OCI-LY1 (cell line): Measurements from ENCODE around the gene CEMIP.

Experiments
- H2AFZ ChIP-seq: fragments of 200-600 bp; sonication (generic), shearing (Covaris generic); 2 replicates; pipeline ENCODE4 v1.6.0; 2014; ENCODE audit warnings: antibody characterized with exemption, mild to moderate bottlenecking, low read length
- H3F3A ChIP-seq: fragments of 200-600 bp; sonication (generic), shearing (Covaris generic); 2 replicates; pipeline ENCODE4 v1.6.0; 2014; ENCODE audit warnings: mild to moderate bottlenecking, antibody characterized with exemption, low read length, moderate library complexity; ENCODE audit not compliant: insufficient read depth
- H3K27ac ChIP-seq: fragments of 200-600 bp; sonication (generic); 2 replicates; pipeline ENCODE4 v1.5.1; 2014; ENCODE audit warnings: low read length, mixed run types, mild to moderate bottlenecking, low read depth; ENCODE audit not compliant: poor library complexity, severe bottlenecking
- H3K27me3 ChIP-seq: fragments of 200-600 bp; sonication (generic); 2 replicates; pipeline ENCODE4 v1.6.0; 2014; ENCODE audit warnings: antibody characterized with exemption, mild to moderate bottlenecking, low read length, moderate library complexity; ENCODE audit not compliant: insufficient read depth
- H3K36me3 ChIP-seq: fragments of 200-600 bp; sonication (generic); 2 replicates; pipeline ENCODE4 v1.6.1; 2014; ENCODE audit warnings: mild to moderate bottlenecking, antibody characterized with exemption, low read length, moderate library complexity, mixed read lengths; ENCODE audit not compliant: insufficient read depth
- H3K4me1 ChIP-seq: fragments of 200-600 bp; sonication (generic); 2 replicates; pipeline ENCODE4 v1.5.1; 2014; ENCODE audit warnings: mild to moderate bottlenecking, low read length, moderate library complexity; ENCODE audit not compliant: insufficient read depth, severe bottlenecking
- H3K4me2 ChIP-seq: fragments of 200-600 bp; sonication (generic), shearing (Covaris generic); 2 replicates; pipeline ENCODE4 v1.6.1; 2014; ENCODE audit warnings: low read length
- H3K4me3 ChIP-seq: fragments of 200-600 bp; sonication (generic); 2 replicates; pipeline ENCODE4 v1.5.1; 2014; ENCODE audit warnings: low read length, low read depth, mild to moderate bottlenecking, mixed read lengths; ENCODE audit not compliant: poor library complexity, severe bottlenecking
- H3K79me2 ChIP-seq: fragments of 200-600 bp; shearing (Covaris generic); 2 replicates; pipeline ENCODE4 v1.6.1; 2016; ENCODE audit warnings: mixed run types, low read length, mixed read lengths; ENCODE audit not compliant: insufficient read depth
- H3K9ac ChIP-seq: fragments of 200-600 bp; sonication (generic), shearing (Covaris generic); 2 replicates; pipeline ENCODE4 v1.6.1; 2014; ENCODE audit warnings: mild to moderate bottlenecking, low read length, mixed read lengths
- H3K9me2 ChIP-seq: fragments of 200-600 bp; sonication (generic), shearing (Covaris generic); 2 replicates; pipeline ENCODE4 v1.6.1; 2014; ENCODE audit warnings: low read depth, mild to moderate bottlenecking, low read length, mixed read lengths
- H3K9me3 ChIP-seq: fragments of 200-600 bp; shearing (Covaris generic); 2 replicates; pipeline ENCODE4 v1.6.1; 2014; ENCODE audit warnings: low read length, mixed read lengths
- H4K20me1 ChIP-seq: fragments of 200-600 bp; sonication (generic), shearing (Covaris generic); 2 replicates; pipeline ENCODE4 v1.6.0; 2016; ENCODE audit warnings: mild to moderate bottlenecking, low read length; ENCODE audit not compliant: insufficient read depth
- EZH2 ChIP-seq: fragments of 200-600 bp; sonication (generic), shearing (Covaris generic); IDR thresholded peaks from 2 replicates; pipeline ENCODE4 v1.8.0; 2017; ENCODE audit warnings: borderline replicate concordance, mixed run types, mild to moderate bottlenecking, antibody characterized with exemption, low read length, moderate library complexity, mixed read lengths
- TF ChIP-seq, protein P1 (sequence below): fragments of 200-600 bp; sonication (generic), shearing (Covaris generic); IDR thresholded peaks from 2 replicates; pipeline ENCODE4 v1.5.1; 2017; ENCODE audit warnings: mild to moderate bottlenecking, antibody characterized with exemption, low read length, moderate library complexity, mixed read lengths

CEMIP gene

DNA sequence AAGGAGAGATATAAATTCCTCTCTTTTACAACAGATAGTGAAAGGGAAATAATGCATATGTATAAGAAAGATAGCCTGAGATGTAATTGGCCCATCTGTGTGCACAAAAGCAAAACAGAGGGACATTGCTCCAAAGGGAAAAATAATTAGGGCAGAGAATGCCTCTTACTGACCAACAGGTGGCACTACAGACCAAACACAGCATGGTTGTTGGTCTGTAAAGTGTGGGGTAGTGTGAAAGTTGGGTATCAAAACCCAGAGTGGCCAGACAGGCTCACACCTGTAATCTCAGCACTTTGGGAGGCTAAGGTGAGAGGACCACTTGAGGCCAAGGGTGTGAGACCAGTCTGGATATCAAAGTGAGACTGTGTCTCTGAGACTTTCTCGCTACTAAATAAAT is 217.1 kb downstream of the CEMIP start:
- peaks cover 14% of the 10 kb centered on the region for H3K4me1 ChIP-seq
- no peaks in the 10 kb centered on the region for H3K27me3 ChIP-seq
- 0 out of 2 replicates have a peak, but pooled peaks cover 3% of the 10 kb centered on the region for H3F3A ChIP-seq
- H3K36me3 ChIP-seq, result no peaks in the 10 kb centered on the region
- H3K79me2 ChIP-seq, result no peaks in the 10 kb centered on the region
- no peak overlapping the region for H2AFZ ChIP-seq
- H3K4me2 ChIP-seq, result no peak overlapping the region
- no peak overlapping the region for H3K27ac ChIP-seq
- no peak overlapping the region for H3K9ac ChIP-seq
- no peaks in the 10 kb centered on the region for H3K9me2 ChIP-seq
- no peak for TF ChIP-seq EZH2
- TF ChIP-seq, protein P1, sequence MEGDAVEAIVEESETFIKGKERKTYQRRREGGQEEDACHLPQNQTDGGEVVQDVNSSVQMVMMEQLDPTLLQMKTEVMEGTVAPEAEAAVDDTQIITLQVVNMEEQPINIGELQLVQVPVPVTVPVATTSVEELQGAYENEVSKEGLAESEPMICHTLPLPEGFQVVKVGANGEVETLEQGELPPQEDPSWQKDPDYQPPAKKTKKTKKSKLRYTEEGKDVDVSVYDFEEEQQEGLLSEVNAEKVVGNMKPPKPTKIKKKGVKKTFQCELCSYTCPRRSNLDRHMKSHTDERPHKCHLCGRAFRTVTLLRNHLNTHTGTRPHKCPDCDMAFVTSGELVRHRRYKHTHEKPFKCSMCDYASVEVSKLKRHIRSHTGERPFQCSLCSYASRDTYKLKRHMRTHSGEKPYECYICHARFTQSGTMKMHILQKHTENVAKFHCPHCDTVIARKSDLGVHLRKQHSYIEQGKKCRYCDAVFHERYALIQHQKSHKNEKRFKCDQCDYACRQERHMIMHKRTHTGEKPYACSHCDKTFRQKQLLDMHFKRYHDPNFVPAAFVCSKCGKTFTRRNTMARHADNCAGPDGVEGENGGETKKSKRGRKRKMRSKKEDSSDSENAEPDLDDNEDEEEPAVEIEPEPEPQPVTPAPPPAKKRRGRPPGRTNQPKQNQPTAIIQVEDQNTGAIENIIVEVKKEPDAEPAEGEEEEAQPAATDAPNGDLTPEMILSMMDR, result peak; percentile 52; the same call in 1 of the 2 replicates
- H4K20me1 ChIP-seq, result no peaks in the 10 kb centered on the region
- no peaks in the 10 kb centered on the region for H3K9me3 ChIP-seq
- no peak overlapping the region for H3K4me3 ChIP-seq

DNA sequence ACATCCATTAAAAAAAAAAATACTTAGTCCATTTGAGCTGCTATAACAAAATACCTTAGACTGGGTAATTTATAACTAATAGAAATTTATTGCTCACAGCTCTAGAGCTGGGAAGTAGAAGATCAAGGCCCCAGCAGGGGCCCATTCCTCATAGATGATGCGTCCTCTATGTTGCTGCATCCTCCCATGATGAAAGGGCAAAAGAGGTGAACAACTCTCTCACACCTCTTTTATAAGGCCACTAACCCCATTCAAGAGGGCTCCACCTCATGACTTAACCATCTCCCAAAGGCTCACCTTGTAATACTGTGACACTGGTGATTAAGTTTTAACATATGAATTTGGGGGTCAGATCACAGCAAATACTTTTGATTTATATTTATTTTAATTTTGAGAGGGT is 218.5 kb downstream of the CEMIP start:
- H2AFZ ChIP-seq, result no peak overlapping the region
- peaks cover 4% of the 10 kb centered on the region for H3K36me3 ChIP-seq
- TF ChIP-seq, protein P1, result no peak
- TF ChIP-seq EZH2, result no peak
- no peak overlapping the region for H3K4me3 ChIP-seq
- H4K20me1 ChIP-seq, result no peaks in the 10 kb centered on the region
- H3K27me3 ChIP-seq, result no peaks in the 10 kb centered on the region
- H3K9me2 ChIP-seq, result no peaks in the 10 kb centered on the region
- H3K4me1 ChIP-seq, result peaks cover 20% of the 10 kb centered on the region
- H3F3A ChIP-seq, result 0 out of 2 replicates have a peak, but pooled peaks cover 3% of the 10 kb centered on the region
- no peaks in the 10 kb centered on the region for H3K79me2 ChIP-seq
- no peak overlapping the region for H3K27ac ChIP-seq
- no peak overlapping the region for H3K4me2 ChIP-seq
- H3K9ac ChIP-seq, result no peak overlapping the region
- H3K9me3 ChIP-seq, result no peaks in the 10 kb centered on the region

DNA sequence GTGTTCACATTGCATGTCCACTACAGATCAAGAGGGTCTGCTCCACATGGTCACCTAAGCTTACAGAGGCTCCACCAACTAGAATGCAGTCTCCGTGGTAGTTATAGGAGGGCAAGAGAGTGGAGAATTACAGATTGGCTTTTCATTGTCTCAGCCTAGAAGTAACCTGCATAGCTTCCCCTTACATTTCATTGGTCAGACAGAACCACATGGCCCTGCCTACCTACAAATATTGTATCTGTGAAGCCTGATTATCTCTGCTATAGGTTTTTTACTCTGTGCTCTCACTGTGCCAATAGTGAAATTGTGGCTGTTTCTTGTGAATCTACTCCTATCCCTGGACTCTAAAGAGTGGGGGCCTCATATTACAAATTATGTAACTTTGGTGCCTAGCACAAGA is 219.1 kb downstream of the CEMIP start:
- Histone ChIP-seq H3K4me3 (no peak overlapping the region), H3K9me3 (no peaks in the 10 kb centered on the region), H3F3A (0 out of 2 replicates have a peak, but pooled peaks cover 3% of the 10 kb centered on the region), H3K27ac (no peak overlapping the region), H2AFZ (no peak overlapping the region), H4K20me1 (no peaks in the 10 kb centered on the region), H3K79me2 (no peaks in the 10 kb centered on the region), H3K27me3 (no peaks in the 10 kb centered on the region), H3K9me2 (no peaks in the 10 kb centered on the region), H3K36me3 (peaks cover 10% of the 10 kb centered on the region), H3K4me2 (no peak overlapping the region), H3K9ac (no peak overlapping the region), H3K4me1 (peaks cover 24% of the 10 kb centered on the region)
- TF ChIP-seq EZH2, result no peak
- TF ChIP-seq, protein P1, result no peak
